K562 (cell line): ENCODE results near the gene PSMD9. TPM values are rescaled to one million over a fixed set of nuclear protein-coding genes. Genes with fewer than 3 reads are reported as not detected.
A peak's percentile ranks its signal among the peaks of the same experiment; 100 is the strongest.

ENCODE experiments used
- ARID1B ChIP-seq: fragments of 450-650 bp; IDR thresholded peaks from 2 replicates; pipeline ENCODE4 v1.6.1; 2016; ENCODE audit warnings: antibody characterized with exemption, mild to moderate bottlenecking, inconsistent platforms
- CBFA2T2 ChIP-seq: fragments of 450-650 bp; conservative IDR thresholded peaks from 2 replicates; pipeline ENCODE4 v1.6.1; 2017; ENCODE audit warnings: mild to moderate bottlenecking
- CBFA2T3 ChIP-seq: fragments of 450-650 bp; IDR thresholded peaks from 2 replicates; pipeline ENCODE4 v1.6.1; 2017
- DPF2 ChIP-seq: fragments of 450-650 bp; IDR thresholded peaks from 2 replicates; pipeline ENCODE4 v1.6.1; 2016
- EP300 ChIP-seq: IDR thresholded peaks from 2 replicates; pipeline ENCODE4 v1.6.1; 2012; ENCODE audit warnings: low read length, improper control_type of control experiment
- ESRRA ChIP-seq: fragments of 450-650 bp; IDR thresholded peaks from 2 replicates; pipeline ENCODE4 v1.6.1; 2014; ENCODE audit warnings: low read depth, mild to moderate bottlenecking, moderate library complexity, borderline replicate concordance
- HMG20A ChIP-seq: fragments of 450-650 bp; formaldehyde crosslinking; conservative IDR thresholded peaks from 2 replicates; pipeline ENCODE4 v1.4.0; 2020; ENCODE audit warnings: mild to moderate bottlenecking, mixed read lengths
- MITF ChIP-seq: IDR thresholded peaks from 2 replicates; pipeline ENCODE4 v1.6.1; 2014; ENCODE audit warnings: antibody characterized with exemption
- MTA2 ChIP-seq: fragments of 450-650 bp; IDR thresholded peaks from 2 replicates; pipeline ENCODE4 v1.6.1; 2016; ENCODE audit warnings: low read depth
- NCOR1 ChIP-seq: fragments of 450-650 bp; IDR thresholded peaks from 2 replicates; pipeline ENCODE4 v1.6.1; 2016; ENCODE audit warnings: mild to moderate bottlenecking, moderate library complexity
- NFIC ChIP-seq: fragments of 450-650 bp; IDR thresholded peaks from 2 replicates; pipeline ENCODE4 v1.6.1; 2017; ENCODE audit warnings: mild to moderate bottlenecking, inconsistent platforms
- OTX1 ChIP-seq: fragments of 450-650 bp; formaldehyde crosslinking; IDR thresholded peaks from 2 replicates; pipeline ENCODE4 v1.4.0; 2022; ENCODE audit warnings: mild to moderate bottlenecking
- RNF219 ChIP-seq: fragments of 250-450 bp; sonication (Bioruptor Pico); IDR thresholded peaks from 2 replicates; pipeline ENCODE4 v1.5.0; 2022; ENCODE audit warnings: mild to moderate bottlenecking
- SMARCE1 ChIP-seq: fragments of 450-650 bp; IDR thresholded peaks from 2 replicates; pipeline ENCODE4 v1.7.1; 2016; ENCODE audit warnings: mild to moderate bottlenecking
- TCF3 ChIP-seq: sonication (generic); formaldehyde crosslinking; IDR thresholded peaks from 2 replicates; pipeline ENCODE4 v1.4.0; 2020; ENCODE audit warnings: mild to moderate bottlenecking, missing genetic modification reagents
- polyA plus RNA-seq, 8 experiments: library from polyadenylated mRNA; depleted of rRNA in 4 of 8; stranded (reverse) in 5 of 8; unstranded in 3 of 8; fragments of >200 nt; fragmentation: Nextera tagmentation in 2 of 8; fragmentation: Illumina TruSeq in 1 of 8; extraction: Ambion mirVana in 2 of 8; extraction: Trizol in 1 of 8; gene quantifications; 2 replicates each; pipeline versions ENCODE4 v1.2.1 to v1.2.3, GENCODE V29; 2011 to 2014; ENCODE audit warnings: inconsistent platforms in 1 of 8, missing spikeins in 1 of 8
- total RNA-seq, 7 experiments: library from RNA; depleted of rRNA in 6 of 7; stranded (reverse); fragments of >200 nt in 6 of 7; fragmentation: Illumina TruSeq in 2 of 7; extraction: Trizol in 2 of 7; gene quantifications; 2 replicates each; pipeline versions ENCODE4 v1.2.1 to v1.2.3, GENCODE V29; 2011 to 2021; ENCODE audit warnings: low replicate concordance in 1 of 7
- TF ChIP-seq, protein P1 (sequence below), 2 experiments: fragments of 450-650 bp; conservative IDR thresholded peaks; 2 replicates each; pipeline ENCODE4 v1.6.1; 2017; ENCODE audit warnings: mild to moderate bottlenecking in 2 of 2, moderate library complexity in 2 of 2

Gene PSMD9
- total and polyA plus RNA-seq, 9 of the 15 experiments (the other 6 are each of a cell fraction or from before 2014, with no cell fraction given) = 12.2 to 143 (median 61.3) TPM

- TF ChIP-seq ESRRA (0 out of 2 replicates have a peak, but pooled peaks have one; percentile 21), MTA2 (peak; percentile 65), NFIC (peak; percentile 14; the same call in 1 of the 2 replicates), OTX1 (no peak), CBFA2T2 (peak; percentile 76), EP300 (0 out of 2 replicates have a peak, but pooled peaks have one; percentile 28), NCOR1 (peak; percentile 60; the same call in 1 of the 2 replicates), ARID1B (peak; percentile 74), DPF2 (0 out of 2 replicates have a peak, but pooled peaks have one; percentile 28), SMARCE1 (peak; percentile 24; the same call in 1 of the 2 replicates), MITF (0 out of 2 replicates have a peak, but pooled peaks have one; percentile 21), RNF219 (CRISPR knock-in tag) (no peak), HMG20A (CRISPR knock-in tag) (no peak), TCF3 (CRISPR knock-in tag) (peak; percentile 84), CBFA2T3 (peak; percentile 87)
- TF ChIP-seq, protein P1, sequence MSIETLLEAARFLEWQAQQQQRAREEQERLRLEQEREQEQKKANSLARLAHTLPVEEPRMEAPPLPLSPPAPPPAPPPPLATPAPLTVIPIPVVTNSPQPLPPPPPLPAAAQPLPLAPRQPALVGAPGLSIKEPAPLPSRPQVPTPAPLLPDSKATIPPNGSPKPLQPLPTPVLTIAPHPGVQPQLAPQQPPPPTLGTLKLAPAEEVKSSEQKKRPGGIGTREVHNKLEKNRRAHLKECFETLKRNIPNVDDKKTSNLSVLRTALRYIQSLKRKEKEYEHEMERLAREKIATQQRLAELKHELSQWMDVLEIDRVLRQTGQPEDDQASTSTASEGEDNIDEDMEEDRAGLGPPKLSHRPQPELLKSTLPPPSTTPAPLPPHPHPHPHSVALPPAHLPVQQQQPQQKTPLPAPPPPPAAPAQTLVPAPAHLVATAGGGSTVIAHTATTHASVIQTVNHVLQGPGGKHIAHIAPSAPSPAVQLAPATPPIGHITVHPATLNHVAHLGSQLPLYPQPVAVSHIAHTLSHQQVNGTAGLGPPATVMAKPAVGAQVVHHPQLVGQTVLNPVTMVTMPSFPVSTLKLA (conservative IDR thresholded peaks at IDR 0.05) = no peak
Observed at GRCh38 chr12:121871467-121871866, 17.1 kb upstream of the PSMD9 start (continued).
